Upper lobe of left lung (tissue), 6 donors: ENCODE measurements around the gene MRPS16. TPM values are rescaled to one million over a fixed set of nuclear protein-coding genes. Genes with fewer than 3 reads are reported as not detected.

ENCODE experiments used
- small RNA-seq, 4 donors: library from RNA; depleted of rRNA; stranded (forward); fragments of <200 nt; gene quantifications; one replicate each; pipeline ENCODE3, GENCODE V24; 2016
- total RNA-seq, 6 donors: library from RNA; depleted of rRNA in 4 of 6; stranded (reverse); fragments of >200 nt in 4 of 6; gene quantifications; one replicate each; pipeline versions ENCODE4 v1.1.0 to v1.2.1, GENCODE V29; 2016 to 2021
- donor health status: DM: no; HTN: no; CAD: no; lungs with moderate emphysema.
- donor health status: DM: no; HTN: yes; CAD: no; lungs with severe emphysema.

The MRPS16 gene
- total RNA-seq, 6 donors from 2014 or later, result 26.2 to 66.2 (median 36.4) TPM

Small RNA genes within 50 kb of the gene (small RNA-seq; reads per million reads assigned to genes)
- gene RNU6-833P, result 0 reads per million in 4 donors

Other genes starting within 250 kb of the MRPS16 start
- gene P4HA1, start 155.8 kb downstream of the MRPS16 start, total RNA-seq, result 10 to 100 TPM; 13.4 to 50.0 (median 29.5) TPM
- gene NUDT13, start 142.2 kb downstream of the MRPS16 start, total RNA-seq, result 1 to 10 TPM; 1.0 to 4.6 (median 2.7) TPM
- gene ECD, start 84.6 kb downstream of the MRPS16 start, total RNA-seq, result 10 to 100 TPM; 19.2 to 43.0 (median 24.8) TPM
- gene FAM149B1, start 84.5 kb downstream of the MRPS16 start, total RNA-seq, result 10 to 100 TPM; 11.4 to 38.8 (median 18.7) TPM
- 10 to 100 TPM; 10.1 to 16.8 (median 12.0) TPM for gene DNAJC9, start 5.4 kb downstream of the MRPS16 start, total RNA-seq
- 10 to 100 TPM in 2 of 6 donors, 1 to 10 TPM in 4; 1.2 to 54.1 (median 8.6) TPM for gene CFAP70, start 106.2 kb upstream of the MRPS16 start, total RNA-seq
- gene ANXA7, start 161.4 kb upstream of the MRPS16 start, total RNA-seq, result 100 to 1,000 TPM in 3 of 6 donors, 10 to 100 TPM in 3; 40.7 to 115 (median 95.7) TPM
- 1 to 10 TPM; 1.7 to 8.4 (median 3.3) TPM for gene MSS51, start 180.9 kb upstream of the MRPS16 start, total RNA-seq
- gene PPP3CB, start 243.4 kb upstream of the MRPS16 start, total RNA-seq, result 10 to 100 TPM; 24.3 to 42.4 (median 32.9) TPM